Measurements from ENCODE around the gene AMPH. TPM values are rescaled to one million over a fixed set of nuclear protein-coding genes. Genes with fewer than 3 reads are reported as not detected.
A peak's percentile ranks its signal among the peaks of the same experiment; 100 is the strongest.
"Not testable (repeated sequence)": the region's sequence is repeated elsewhere in the genome, so short reads cannot be mapped to it uniquely, and the experiment has no call there.

Gene AMPH
- total RNA-seq, 3 donors from 2014 or later (not counting 1 experiment from before 2014, with no cell fraction given): 0.18 TPM; not detected in 2

DNA sequence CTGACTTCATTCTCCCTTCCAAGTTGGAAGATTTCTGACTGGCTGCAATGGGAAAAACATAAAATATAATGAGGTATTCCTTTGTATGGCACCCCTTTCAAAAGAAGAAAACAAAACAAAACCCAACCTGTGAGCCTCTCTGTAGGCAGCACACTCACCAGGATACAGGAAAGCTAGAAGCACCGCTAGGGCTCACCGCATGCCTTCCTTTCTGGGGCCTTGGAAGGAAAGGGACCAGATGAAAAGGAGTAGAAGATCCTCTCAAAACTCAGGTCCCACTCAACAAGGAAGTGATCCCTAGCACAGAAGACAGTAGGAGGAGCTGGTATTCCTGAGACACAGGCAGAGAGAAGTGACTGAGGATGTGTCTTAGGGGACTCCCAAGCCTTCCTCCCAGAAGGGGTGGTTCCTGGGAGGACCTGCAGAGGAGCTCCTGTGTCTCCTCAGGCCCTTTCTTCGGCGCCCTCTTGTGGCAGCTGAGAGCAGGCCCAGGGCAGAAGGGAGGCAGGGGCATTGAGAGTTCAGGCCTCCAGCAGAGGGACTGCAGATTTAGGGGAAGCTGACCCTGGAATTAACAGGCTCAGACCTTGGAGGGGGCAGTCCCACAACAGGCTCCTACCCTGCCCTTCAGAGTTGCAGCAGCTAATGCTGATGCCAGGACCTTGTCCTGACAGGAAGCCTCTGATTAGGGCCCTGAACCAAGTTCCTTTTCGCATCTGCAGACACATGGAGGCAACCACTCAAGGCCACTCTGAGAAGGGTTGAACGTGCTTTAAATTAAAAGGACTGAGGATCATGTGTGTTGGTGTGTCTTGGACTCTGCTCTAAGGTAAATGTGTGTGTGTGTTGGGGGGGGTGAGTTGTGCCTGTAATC is 285.6 kb downstream of the AMPH start:
- Mint-ChIP-seq H3K4me1 (peaks cover 48 to 70% of the 10 kb centered on the region in 2 donors), H3K27ac (peak overlapping the region; percentile 72 to 93)
- peak; percentile 56 to 59 for DNase-seq
- H3K36me3 ChIP-seq (ENCODE audit: control insufficient read depth, insufficient read depth, low read length): peaks cover 21% of the 10 kb centered on the region
- H3K4me3 Mint-ChIP-seq; H3K36me3 Mint-ChIP-seq; H3K4me3 ChIP-seq (ENCODE audit: low read length); H3K27me3 Mint-ChIP-seq (ENCODE audit: low read depth in 2 of 2); H3K9me3 ChIP-seq (ENCODE audit: control insufficient read depth, insufficient read depth, low read length); H3K27me3 ChIP-seq (ENCODE audit: control insufficient read depth, insufficient read depth, low read length); H3K9me3 Mint-ChIP-seq; intact Hi-C loops (cut with micrococcal nuclease): not testable (repeated sequence)
- H3K27ac ChIP-seq (ENCODE audit: low read length): peak overlapping the region; percentile 56
- 40% methylated on average over 6 of the region's 6 CpGs for WGBS (ENCODE audit: insufficient coverage)
- peaks cover 50% of the 10 kb centered on the region for H3K4me1 ChIP-seq (ENCODE audit: control insufficient read depth, insufficient read depth, low read length)
- peak; percentile 51 to 94 (median 57) for ATAC-seq
- TF ChIP-seq CTCF (IDR thresholded peaks at IDR 0.05): peak; percentile 73

DNA sequence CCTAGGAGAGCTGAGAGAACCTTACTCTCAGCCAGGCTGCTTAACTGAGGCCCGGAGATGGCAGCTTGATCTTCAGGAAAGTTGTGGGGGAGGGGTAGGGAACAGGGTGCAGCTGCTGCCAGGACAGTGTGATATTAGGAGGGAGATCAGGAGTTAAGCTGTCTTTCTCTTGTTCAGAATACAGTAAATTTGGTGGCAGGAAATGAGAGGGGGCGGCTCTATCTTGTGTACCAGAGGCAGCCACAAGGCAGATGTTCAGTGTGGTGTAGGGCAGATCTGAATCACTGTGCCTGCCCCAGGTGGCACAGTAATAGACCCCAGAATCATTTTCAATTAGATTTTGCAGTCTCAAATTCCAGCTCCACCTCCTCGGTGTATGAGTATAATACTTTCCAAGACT is 286.4 kb downstream of the AMPH start:
- Histone ChIP-seq H3K4me1 (ENCODE audit: control insufficient read depth, insufficient read depth, low read length) (peaks cover 48% of the 10 kb centered on the region), H3K27ac (ENCODE audit: low read length) (peak overlapping the region; percentile 56), H3K36me3 (ENCODE audit: control insufficient read depth, insufficient read depth, low read length) (peaks cover 21% of the 10 kb centered on the region)
- H3K9me3 ChIP-seq (ENCODE audit: control insufficient read depth, insufficient read depth, low read length); intact Hi-C loops (cut with micrococcal nuclease); H3K9me3 Mint-ChIP-seq; H3K4me3 Mint-ChIP-seq; H3K27me3 Mint-ChIP-seq (ENCODE audit: low read depth in 2 of 2); H3K27me3 ChIP-seq (ENCODE audit: control insufficient read depth, insufficient read depth, low read length); H3K36me3 Mint-ChIP-seq; H3K4me3 ChIP-seq (ENCODE audit: low read length): not testable (repeated sequence)
- peak in 1 of 2 donors; percentile 49 for DNase-seq
- ATAC-seq: peak in 1 of 3 donors; percentile 39
- 4% methylated on average over 2 of the region's 3 CpGs for WGBS (ENCODE audit: insufficient coverage)
- H3K4me1 Mint-ChIP-seq: peaks cover 56 to 70% of the 10 kb centered on the region in 2 donors
- peak overlapping the region; percentile 72 to 93 for H3K27ac Mint-ChIP-seq

- intact Hi-C loops (cut with micrococcal nuclease); H3K9me3 ChIP-seq (ENCODE audit: control insufficient read depth, insufficient read depth, low read length); H3K27ac ChIP-seq (ENCODE audit: low read length); H3K27me3 Mint-ChIP-seq (ENCODE audit: low read depth in 2 of 2); H3K9me3 Mint-ChIP-seq; ATAC-seq; H3K27me3 ChIP-seq (ENCODE audit: control insufficient read depth, insufficient read depth, low read length); DNase-seq: not testable (repeated sequence)
- H3K36me3 ChIP-seq (ENCODE audit: control insufficient read depth, insufficient read depth, low read length): peaks cover 39% of the 10 kb centered on the region
- H3K4me3 ChIP-seq (ENCODE audit: low read length): peak overlapping the region; percentile 4
- peak overlapping the region; percentile 90 to 93 for H3K27ac Mint-ChIP-seq
- H3K4me1 ChIP-seq (ENCODE audit: control insufficient read depth, insufficient read depth, low read length): peaks cover 44% of the 10 kb centered on the region
- H3K4me3 Mint-ChIP-seq: peak overlapping the region; percentile 18
- peaks cover 14% of the 10 kb centered on the region for H3K36me3 Mint-ChIP-seq
- H3K4me1 Mint-ChIP-seq: peaks cover 71 to 73% of the 10 kb centered on the region in 2 donors
- WGBS (ENCODE audit: insufficient coverage): 62% methylated on average over 5 of the region's 5 CpGs
Measured at GRCh38 chr7:38342135-38342534, 289.0 kb downstream of the AMPH start.

DNA sequence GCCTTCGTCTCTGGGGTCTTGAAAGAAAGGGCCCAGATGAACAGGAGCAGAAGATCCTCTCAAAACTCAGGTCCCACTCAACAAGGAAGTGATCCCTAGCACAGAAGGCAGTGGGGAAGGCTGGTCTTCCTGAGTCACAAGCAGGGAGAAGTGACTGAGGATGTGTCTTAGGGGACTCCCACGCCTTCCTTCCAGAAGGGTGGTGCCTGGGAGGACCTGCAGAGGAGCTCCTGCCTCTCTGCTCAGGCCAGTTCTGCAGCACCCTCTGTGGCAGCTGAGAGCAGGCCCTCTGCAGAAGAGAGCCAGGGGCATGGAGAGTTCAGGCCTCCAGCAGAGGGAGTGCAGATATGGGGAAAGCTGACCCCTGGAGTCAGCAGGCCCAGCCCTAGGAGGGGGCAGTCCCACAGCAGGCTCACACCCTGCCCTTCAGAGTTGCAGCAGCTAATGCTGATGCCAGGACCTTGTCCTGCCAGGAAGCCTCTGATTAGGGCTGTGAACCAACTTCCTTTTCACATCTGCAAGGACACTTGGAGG is 289.9 kb downstream of the AMPH start:
- H3K27me3 ChIP-seq (ENCODE audit: control insufficient read depth, insufficient read depth, low read length); H3K27me3 Mint-ChIP-seq (ENCODE audit: low read depth in 2 of 2); intact Hi-C loops (cut with micrococcal nuclease); H3K9me3 Mint-ChIP-seq; H3K9me3 ChIP-seq (ENCODE audit: control insufficient read depth, insufficient read depth, low read length); H3K4me3 ChIP-seq (ENCODE audit: low read length): not testable (repeated sequence)
- WGBS (ENCODE audit: insufficient coverage): 41% methylated on average over 2 of the region's 2 CpGs
- Mint-ChIP-seq H3K4me1 (peaks cover 75 to 78% of the 10 kb centered on the region in 2 donors), H3K36me3 (peaks cover 14% of the 10 kb centered on the region), H3K27ac (peak overlapping the region; percentile 90 to 93), H3K4me3 (peak overlapping the region; percentile 21)
- ATAC-seq (peak in 2 of 3 donors; percentile 29 to 30), DNase-seq (peak in 1 of 2 donors; percentile 37)
- Histone ChIP-seq H3K27ac (ENCODE audit: low read length) (peak overlapping the region; percentile 60), H3K36me3 (ENCODE audit: control insufficient read depth, insufficient read depth, low read length) (peaks cover 41% of the 10 kb centered on the region), H3K4me1 (ENCODE audit: control insufficient read depth, insufficient read depth, low read length) (peaks cover 50% of the 10 kb centered on the region)

Measured in natural killer cell (primary cell).